ENCODE data around the gene GTF2H2. TPM values are rescaled to one million over a fixed set of nuclear protein-coding genes. Genes with fewer than 3 reads are reported as not detected.
"Not testable (repeated sequence)": the region's sequence is repeated elsewhere in the genome, so short reads cannot be mapped to it uniquely, and the experiment has no call there.

Gene GTF2H2
- total RNA-seq, 4 donors from 2014 or later, result 13.5 to 33.8 (median 23.1) TPM

- not testable (repeated sequence) for H3K4me1 ChIP-seq, H3K27me3 ChIP-seq, H3K27ac ChIP-seq, H3K9me3 ChIP-seq, H3K36me3 ChIP-seq, H3K4me3 ChIP-seq, DNase-seq
These were observed 36.3 kb downstream of the GTF2H2 start for GRCh38 chr5:71031046-71031776.

- DNase-seq, H3K36me3 ChIP-seq, H3K27me3 ChIP-seq, H3K9me3 ChIP-seq, H3K4me3 ChIP-seq, H3K4me1 ChIP-seq, H3K27ac ChIP-seq: not testable (repeated sequence)
These were observed 42.1 kb downstream of the GTF2H2 start, which contains the start of gene NAIP for GRCh38 chr5:71025289-71025953. Gene NAIP, minus strand, starts transcription at chr5:71025339. Its CDS starts 12,424 bp downstream, at chr5:71012915.

GRCh38 chr5:71020643-71021042 is 46.8 kb downstream of the GTF2H2 start:
- not testable (repeated sequence) for DNase-seq, H3K4me1 ChIP-seq, H3K27me3 ChIP-seq, H3K9me3 ChIP-seq, H3K4me3 ChIP-seq, H3K27ac ChIP-seq, H3K36me3 ChIP-seq

- not testable (repeated sequence) for H3K9me3 ChIP-seq, H3K27ac ChIP-seq, H3K36me3 ChIP-seq, DNase-seq, H3K4me3 ChIP-seq, H3K27me3 ChIP-seq, H3K4me1 ChIP-seq
These were observed 49.0 kb downstream of the GTF2H2 start for GRCh38 chr5:71018376-71019005.

GRCh38 chr5:71014176-71014575 is 53.3 kb downstream of the GTF2H2 start:
- no peak overlapping the region for H3K27ac ChIP-seq
- H3K36me3 ChIP-seq, result no peaks in the 10 kb centered on the region
- H3K9me3 ChIP-seq, result no peaks in the 10 kb centered on the region
- DNase-seq, result no peak
- no peaks in the 10 kb centered on the region for H3K4me1 ChIP-seq
- TF ChIP-seq POLR2A (IDR thresholded peaks at IDR 0.05) (no peak), CTCF (IDR thresholded peaks at IDR 0.05) (no peak)
- no peak overlapping the region for H3K4me3 ChIP-seq
- no peaks in the 10 kb centered on the region for H3K27me3 ChIP-seq

GRCh38 chr5:71013575-71013974 is 53.9 kb downstream of the GTF2H2 start:
- Histone ChIP-seq H3K27ac (no peak overlapping the region), H3K9me3 (no peaks in the 10 kb centered on the region), H3K4me1 (no peaks in the 10 kb centered on the region), H3K4me3 (no peak overlapping the region), H3K27me3 (no peaks in the 10 kb centered on the region), H3K36me3 (no peaks in the 10 kb centered on the region)
- DNase-seq, result no peak
- TF ChIP-seq POLR2A (IDR thresholded peaks at IDR 0.05) (no peak), CTCF (IDR thresholded peaks at IDR 0.05) (no peak)

GRCh38 chr5:71011194-71011792 is 56.2 kb downstream of the GTF2H2 start:
- H3K27ac ChIP-seq, result no peak overlapping the region
- H3K9me3 ChIP-seq, result no peaks in the 10 kb centered on the region
- H3K4me3 ChIP-seq, result no peak overlapping the region
- H3K27me3 ChIP-seq, result no peaks in the 10 kb centered on the region
- no peak for DNase-seq
- TF ChIP-seq CTCF (IDR thresholded peaks at IDR 0.05) (no peak), POLR2A (IDR thresholded peaks at IDR 0.05) (no peak)
- H3K4me1 ChIP-seq, result no peaks in the 10 kb centered on the region
- no peaks in the 10 kb centered on the region for H3K36me3 ChIP-seq

GRCh38 chr5:71006983-71007382 is 60.5 kb downstream of the GTF2H2 start:
- not testable (repeated sequence) for H3K36me3 ChIP-seq, H3K4me3 ChIP-seq, H3K4me1 ChIP-seq, H3K9me3 ChIP-seq, H3K27me3 ChIP-seq, H3K27ac ChIP-seq, DNase-seq

Measured in Peyer's patch (tissue), 4 donors.